HepG2 (cell line): ENCODE results near the gene TM9SF4. TPM values are rescaled to one million over a fixed set of nuclear protein-coding genes. Genes with fewer than 3 reads are reported as not detected.

Experiments
- CENPT ChIP-seq: sonication (generic); formaldehyde crosslinking; IDR thresholded peaks from 2 replicates; pipeline ENCODE4 v1.8.0; 2022; ENCODE audit warnings: low read depth, mild to moderate bottlenecking, moderate library complexity, missing genetic modification reagents
- KDM1A ChIP-seq: IDR thresholded peaks from 2 replicates; pipeline ENCODE4 v1.6.1; 2016; ENCODE audit warnings: missing compliant biosample characterization
- MEIS2 ChIP-seq: sonication (generic); formaldehyde crosslinking; IDR thresholded peaks from 2 replicates; pipeline ENCODE4 v1.9.0; 2021; ENCODE audit warnings: mild to moderate bottlenecking, missing genetic modification reagents
- ONECUT2 ChIP-seq: sonication (generic); formaldehyde crosslinking; IDR thresholded peaks from 2 replicates; pipeline ENCODE4 v1.4.0; 2020; ENCODE audit warnings: missing genetic modification reagents
- RAD51 ChIP-seq: fragments of 450-650 bp; IDR thresholded peaks from 2 replicates; pipeline ENCODE4 v1.6.1; 2016; ENCODE audit warnings: borderline replicate concordance
- RARA ChIP-seq: IDR thresholded peaks from 2 replicates; pipeline ENCODE4 v1.6.1; 2016; ENCODE audit warnings: missing genetic modification reagents, missing compliant biosample characterization
- SNAI1 ChIP-seq: sonication (generic); formaldehyde crosslinking; IDR thresholded peaks from 2 replicates; pipeline ENCODE4 v1.5.0; 2020; ENCODE audit warnings: mild to moderate bottlenecking, missing genetic modification reagents, borderline replicate concordance
- ZNF138 ChIP-seq: sonication (generic); formaldehyde crosslinking; IDR thresholded peaks from 2 replicates; pipeline ENCODE4 v1.5.0; 2020; ENCODE audit warnings: mild to moderate bottlenecking, low read depth, missing genetic modification reagents
- ZNF510 ChIP-seq: sonication (generic); formaldehyde crosslinking; IDR thresholded peaks from 2 replicates; pipeline ENCODE4 v1.4.0; 2020; ENCODE audit warnings: low read depth, mild to moderate bottlenecking, missing genetic modification reagents
- polyA plus RNA-seq, 8 experiments: library from polyadenylated mRNA; depleted of rRNA in 3 of 8; stranded (reverse) in 7 of 8; unstranded in 1 of 8; fragments of >200 nt; fragmentation: Illumina TruSeq in 4 of 8; extraction: Trizol in 4 of 8; gene quantifications; 2 replicates each; pipeline versions ENCODE4 v1.2.1 to v1.2.3, GENCODE V29; 2011 to 2016; ENCODE audit warnings: low read depth in 4 of 8, missing spikeins in 1 of 8, mixed read lengths in 1 of 8; ENCODE audit not compliant: insufficient read depth in 1 of 8
- total RNA-seq, 5 experiments: library from RNA; depleted of rRNA; stranded (reverse); fragments of >200 nt; fragmentation: Illumina TruSeq; extraction: Trizol; gene quantifications; 2 replicates each; pipeline ENCODE4 v1.2.3, GENCODE V29; 2016; ENCODE audit warnings: low read depth in 1 of 5
- TF ChIP-seq, protein P1 (sequence below): sonication (generic); formaldehyde crosslinking; IDR thresholded peaks from 2 replicates; pipeline ENCODE4 v1.4.0; 2020; ENCODE audit warnings: mild to moderate bottlenecking, missing genetic modification reagents
- TF ChIP-seq, protein P2 (sequence below): sonication (generic); formaldehyde crosslinking; IDR thresholded peaks from 2 replicates; pipeline ENCODE4 v1.4.0; 2020; ENCODE audit warnings: missing genetic modification reagents
- TF ChIP-seq, protein P3 (sequence below): sonication (generic); formaldehyde crosslinking; IDR thresholded peaks from 2 replicates; pipeline ENCODE4 v1.4.0; 2020; ENCODE audit warnings: missing genetic modification reagents, borderline replicate concordance
- TF ChIP-seq, protein P4 (sequence below), 2 experiments: sonication (generic) in 1 of 2; formaldehyde crosslinking in 1 of 2; IDR thresholded peaks; 2 replicates each; pipeline versions ENCODE4 v1.4.0 to v1.6.1; 2016 to 2020; ENCODE audit warnings: borderline replicate concordance in 1 of 2, low read depth in 1 of 2, mild to moderate bottlenecking in 1 of 2, missing genetic modification reagents in 1 of 2

TM9SF4 gene
- total and polyA plus RNA-seq, 2 of the 13 experiments (the other 11 are each of a cell fraction or from before 2014, with no cell fraction given), result 53.5 to 171 TPM

DNA sequence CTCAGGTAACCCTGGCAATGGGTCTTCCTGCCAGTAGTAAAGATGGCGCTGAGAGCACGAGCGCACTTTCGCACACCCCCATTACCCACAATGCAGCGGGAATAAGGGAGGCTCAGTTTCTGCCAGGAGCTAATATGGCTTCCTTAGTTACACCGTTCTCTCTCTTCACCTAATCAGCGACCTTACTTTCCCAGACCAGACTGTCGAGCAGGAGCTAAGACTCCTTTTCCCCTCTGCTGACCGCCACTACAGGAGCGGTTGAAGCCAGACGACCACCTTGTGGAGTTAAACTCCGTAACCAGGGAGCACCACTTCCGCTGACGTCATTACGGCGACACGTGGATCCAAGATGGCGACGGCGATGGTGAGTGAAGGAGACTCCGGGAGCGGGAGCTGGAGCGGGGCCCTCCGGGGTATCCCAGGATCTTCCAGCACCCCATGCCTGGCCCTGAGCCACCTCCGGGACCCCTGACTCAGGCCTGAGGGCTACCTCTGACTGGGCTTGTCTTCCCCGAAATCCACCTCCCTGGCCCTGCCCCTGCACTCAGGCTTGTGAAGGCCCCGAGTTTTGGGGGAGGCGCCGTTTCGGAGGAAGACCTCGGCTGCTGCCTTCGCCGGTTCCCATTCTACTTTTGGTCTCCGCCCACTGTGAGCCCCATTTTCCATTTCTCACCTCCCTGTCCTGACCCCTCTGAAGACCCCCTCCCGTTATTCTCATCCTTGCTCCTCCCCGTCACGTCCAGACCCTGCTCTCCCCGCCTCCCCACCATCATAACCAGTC is at the start of gene TM9SF4 (continued):
- TF ChIP-seq CENPT, result no peak
- TF ChIP-seq, protein P1, sequence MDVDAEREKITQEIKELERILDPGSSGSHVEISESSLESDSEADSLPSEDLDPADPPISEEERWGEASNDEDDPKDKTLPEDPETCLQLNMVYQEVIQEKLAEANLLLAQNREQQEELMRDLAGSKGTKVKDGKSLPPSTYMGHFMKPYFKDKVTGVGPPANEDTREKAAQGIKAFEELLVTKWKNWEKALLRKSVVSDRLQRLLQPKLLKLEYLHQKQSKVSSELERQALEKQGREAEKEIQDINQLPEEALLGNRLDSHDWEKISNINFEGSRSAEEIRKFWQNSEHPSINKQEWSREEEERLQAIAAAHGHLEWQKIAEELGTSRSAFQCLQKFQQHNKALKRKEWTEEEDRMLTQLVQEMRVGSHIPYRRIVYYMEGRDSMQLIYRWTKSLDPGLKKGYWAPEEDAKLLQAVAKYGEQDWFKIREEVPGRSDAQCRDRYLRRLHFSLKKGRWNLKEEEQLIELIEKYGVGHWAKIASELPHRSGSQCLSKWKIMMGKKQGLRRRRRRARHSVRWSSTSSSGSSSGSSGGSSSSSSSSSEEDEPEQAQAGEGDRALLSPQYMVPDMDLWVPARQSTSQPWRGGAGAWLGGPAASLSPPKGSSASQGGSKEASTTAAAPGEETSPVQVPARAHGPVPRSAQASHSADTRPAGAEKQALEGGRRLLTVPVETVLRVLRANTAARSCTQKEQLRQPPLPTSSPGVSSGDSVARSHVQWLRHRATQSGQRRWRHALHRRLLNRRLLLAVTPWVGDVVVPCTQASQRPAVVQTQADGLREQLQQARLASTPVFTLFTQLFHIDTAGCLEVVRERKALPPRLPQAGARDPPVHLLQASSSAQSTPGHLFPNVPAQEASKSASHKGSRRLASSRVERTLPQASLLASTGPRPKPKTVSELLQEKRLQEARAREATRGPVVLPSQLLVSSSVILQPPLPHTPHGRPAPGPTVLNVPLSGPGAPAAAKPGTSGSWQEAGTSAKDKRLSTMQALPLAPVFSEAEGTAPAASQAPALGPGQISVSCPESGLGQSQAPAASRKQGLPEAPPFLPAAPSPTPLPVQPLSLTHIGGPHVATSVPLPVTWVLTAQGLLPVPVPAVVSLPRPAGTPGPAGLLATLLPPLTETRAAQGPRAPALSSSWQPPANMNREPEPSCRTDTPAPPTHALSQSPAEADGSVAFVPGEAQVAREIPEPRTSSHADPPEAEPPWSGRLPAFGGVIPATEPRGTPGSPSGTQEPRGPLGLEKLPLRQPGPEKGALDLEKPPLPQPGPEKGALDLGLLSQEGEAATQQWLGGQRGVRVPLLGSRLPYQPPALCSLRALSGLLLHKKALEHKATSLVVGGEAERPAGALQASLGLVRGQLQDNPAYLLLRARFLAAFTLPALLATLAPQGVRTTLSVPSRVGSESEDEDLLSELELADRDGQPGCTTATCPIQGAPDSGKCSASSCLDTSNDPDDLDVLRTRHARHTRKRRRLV, result peak; percentile 96
- no peak; the same call in 1 of the 2 replicates for TF ChIP-seq MEIS2 (CRISPR knock-in tag)
- TF ChIP-seq, protein P2, sequence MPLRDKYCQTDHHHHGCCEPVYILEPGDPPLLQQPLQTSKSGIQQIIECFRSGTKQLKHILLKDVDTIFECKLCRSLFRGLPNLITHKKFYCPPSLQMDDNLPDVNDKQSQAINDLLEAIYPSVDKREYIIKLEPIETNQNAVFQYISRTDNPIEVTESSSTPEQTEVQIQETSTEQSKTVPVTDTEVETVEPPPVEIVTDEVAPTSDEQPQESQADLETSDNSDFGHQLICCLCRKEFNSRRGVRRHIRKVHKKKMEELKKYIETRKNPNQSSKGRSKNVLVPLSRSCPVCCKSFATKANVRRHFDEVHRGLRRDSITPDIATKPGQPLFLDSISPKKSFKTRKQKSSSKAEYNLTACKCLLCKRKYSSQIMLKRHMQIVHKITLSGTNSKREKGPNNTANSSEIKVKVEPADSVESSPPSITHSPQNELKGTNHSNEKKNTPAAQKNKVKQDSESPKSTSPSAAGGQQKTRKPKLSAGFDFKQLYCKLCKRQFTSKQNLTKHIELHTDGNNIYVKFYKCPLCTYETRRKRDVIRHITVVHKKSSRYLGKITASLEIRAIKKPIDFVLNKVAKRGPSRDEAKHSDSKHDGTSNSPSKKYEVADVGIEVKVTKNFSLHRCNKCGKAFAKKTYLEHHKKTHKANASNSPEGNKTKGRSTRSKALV (CRISPR knock-in tag), result peak; percentile 91; the same call in 1 of the 2 replicates
- TF ChIP-seq RARA (CRISPR knock-in tag), result peak; percentile 44; the same call in 1 of the 2 replicates
- peak; percentile 98 for TF ChIP-seq SNAI1 (CRISPR knock-in tag)
- TF ChIP-seq KDM1A (CRISPR knock-in tag), result peak; percentile 9; the same call in 1 of the 2 replicates
- peak; percentile 65; the same call in 1 of the 2 replicates for TF ChIP-seq ZNF138 (CRISPR knock-in tag)
- peak; percentile 50; the same call in 1 of the 2 replicates for TF ChIP-seq ONECUT2 (CRISPR knock-in tag)
- TF ChIP-seq ZNF510 (CRISPR knock-in tag), result peak; percentile 95
- TF ChIP-seq RAD51, result peak; percentile 47
- TF ChIP-seq, protein P3, sequence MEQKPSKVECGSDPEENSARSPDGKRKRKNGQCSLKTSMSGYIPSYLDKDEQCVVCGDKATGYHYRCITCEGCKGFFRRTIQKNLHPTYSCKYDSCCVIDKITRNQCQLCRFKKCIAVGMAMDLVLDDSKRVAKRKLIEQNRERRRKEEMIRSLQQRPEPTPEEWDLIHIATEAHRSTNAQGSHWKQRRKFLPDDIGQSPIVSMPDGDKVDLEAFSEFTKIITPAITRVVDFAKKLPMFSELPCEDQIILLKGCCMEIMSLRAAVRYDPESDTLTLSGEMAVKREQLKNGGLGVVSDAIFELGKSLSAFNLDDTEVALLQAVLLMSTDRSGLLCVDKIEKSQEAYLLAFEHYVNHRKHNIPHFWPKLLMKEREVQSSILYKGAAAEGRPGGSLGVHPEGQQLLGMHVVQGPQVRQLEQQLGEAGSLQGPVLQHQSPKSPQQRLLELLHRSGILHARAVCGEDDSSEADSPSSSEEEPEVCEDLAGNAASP (CRISPR knock-in tag), result peak; percentile 66
- TF ChIP-seq, protein P4, sequence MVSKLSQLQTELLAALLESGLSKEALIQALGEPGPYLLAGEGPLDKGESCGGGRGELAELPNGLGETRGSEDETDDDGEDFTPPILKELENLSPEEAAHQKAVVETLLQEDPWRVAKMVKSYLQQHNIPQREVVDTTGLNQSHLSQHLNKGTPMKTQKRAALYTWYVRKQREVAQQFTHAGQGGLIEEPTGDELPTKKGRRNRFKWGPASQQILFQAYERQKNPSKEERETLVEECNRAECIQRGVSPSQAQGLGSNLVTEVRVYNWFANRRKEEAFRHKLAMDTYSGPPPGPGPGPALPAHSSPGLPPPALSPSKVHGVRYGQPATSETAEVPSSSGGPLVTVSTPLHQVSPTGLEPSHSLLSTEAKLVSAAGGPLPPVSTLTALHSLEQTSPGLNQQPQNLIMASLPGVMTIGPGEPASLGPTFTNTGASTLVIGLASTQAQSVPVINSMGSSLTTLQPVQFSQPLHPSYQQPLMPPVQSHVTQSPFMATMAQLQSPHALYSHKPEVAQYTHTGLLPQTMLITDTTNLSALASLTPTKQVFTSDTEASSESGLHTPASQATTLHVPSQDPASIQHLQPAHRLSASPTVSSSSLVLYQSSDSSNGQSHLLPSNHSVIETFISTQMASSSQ (IDR thresholded peaks at IDR 0.05; ENCODE audit: low read depth), result 0 out of 2 replicates have a peak, but pooled peaks have one; percentile 5
- TF ChIP-seq, protein P4 (CRISPR knock-in tag; IDR thresholded peaks at IDR 0.05; ENCODE audit: borderline replicate concordance), result peak; percentile 88
